GM19193 (cell line): ENCODE results near the gene MUC6.

Experiments used
- POLR2A ChIP-seq: IDR thresholded peaks from 4 replicates; pipeline ENCODE4 v1.6.1; 2011; ENCODE audit not compliant: insufficient read depth, insufficient read length; ENCODE audit errors: extremely low read depth

MUC6 gene

DNA sequence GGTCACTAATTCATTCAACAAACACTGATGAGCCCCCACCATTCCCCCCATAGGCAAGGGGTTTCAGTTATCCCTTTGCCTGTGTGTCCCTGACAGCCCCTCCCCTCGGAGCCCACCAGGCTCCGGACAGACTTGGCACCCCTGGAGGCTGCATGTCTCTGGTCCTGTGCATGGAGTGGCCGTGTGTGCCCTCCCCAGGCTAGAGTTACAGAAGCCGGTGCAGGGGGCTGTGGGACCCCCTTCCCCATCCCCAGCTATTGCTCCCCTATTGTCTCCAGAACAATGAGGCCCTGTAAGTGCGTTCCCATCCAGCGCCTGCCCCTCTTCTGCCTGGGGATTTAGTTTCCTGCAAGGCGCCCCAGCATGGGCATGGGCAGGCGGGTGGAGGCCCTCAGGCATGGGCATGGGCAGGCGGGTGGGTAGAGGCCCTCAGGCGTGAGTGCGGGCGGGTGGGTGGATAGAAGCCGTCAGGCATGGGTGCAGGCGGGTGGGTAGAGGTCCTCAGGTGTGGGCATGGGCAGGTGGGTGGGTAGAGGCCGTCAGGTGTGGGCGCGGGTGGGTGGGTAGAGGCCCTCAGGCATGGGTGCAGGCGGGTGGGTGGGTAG is 39.6 kb upstream of the MUC6 start:
- TF ChIP-seq POLR2A: no peak

DNA sequence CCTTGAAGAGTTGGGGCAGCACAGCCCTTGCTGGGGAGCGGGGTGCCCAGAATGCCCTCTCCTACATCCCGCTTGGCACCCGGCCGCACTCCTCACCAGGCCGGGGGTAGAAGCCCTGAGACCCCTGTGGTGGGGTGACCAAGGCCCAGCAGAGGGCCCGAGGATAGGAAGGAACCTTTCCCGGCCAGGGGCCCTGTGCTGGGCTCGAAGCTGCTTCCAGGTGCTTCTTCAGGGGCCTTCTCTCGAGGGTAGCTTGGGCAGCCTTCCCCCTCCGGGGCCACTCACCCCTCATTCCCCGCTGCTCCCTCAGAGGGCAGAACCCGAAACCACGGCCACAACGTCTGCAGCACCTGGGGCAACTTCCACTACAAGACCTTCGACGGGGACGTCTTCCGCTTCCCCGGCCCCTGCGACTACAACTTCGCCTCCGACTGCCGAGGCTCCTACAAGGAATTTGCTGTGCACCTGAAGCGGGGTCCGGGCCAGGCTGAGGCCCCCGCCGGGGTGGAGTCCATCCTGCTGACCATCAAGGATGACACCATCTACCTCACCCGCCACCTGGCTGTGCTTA is 38.9 kb upstream of the MUC6 start:
- no peak for TF ChIP-seq POLR2A

GRCh38 chr11:1074244-1075221 is 38.0 kb upstream of the MUC6 start, which contains the start of gene MUC2:
MUC2 (plus strand) TSS chr11:1074874.
- no peak for TF ChIP-seq POLR2A

DNA sequence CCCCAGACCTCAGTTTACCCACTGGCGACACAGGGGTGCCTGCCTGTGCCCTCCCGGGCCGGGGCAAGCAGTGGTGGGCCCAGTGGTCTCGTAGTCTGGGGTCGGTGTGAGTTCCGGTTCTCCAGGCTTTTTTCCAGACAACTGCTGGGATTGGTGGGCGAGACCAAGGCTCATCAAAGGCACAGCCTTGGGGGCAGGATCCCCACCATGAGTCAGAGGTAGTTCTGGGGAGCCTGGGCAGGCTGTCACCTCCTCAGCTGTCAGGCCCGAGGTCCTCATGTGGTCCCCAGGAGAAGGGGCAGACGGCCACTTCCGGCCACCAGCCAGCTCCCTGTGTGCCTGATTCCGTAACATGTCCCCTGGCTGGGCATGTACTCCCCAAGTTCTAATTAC is 37.3 kb upstream of the MUC6 start:
- TF ChIP-seq POLR2A: no peak

DNA sequence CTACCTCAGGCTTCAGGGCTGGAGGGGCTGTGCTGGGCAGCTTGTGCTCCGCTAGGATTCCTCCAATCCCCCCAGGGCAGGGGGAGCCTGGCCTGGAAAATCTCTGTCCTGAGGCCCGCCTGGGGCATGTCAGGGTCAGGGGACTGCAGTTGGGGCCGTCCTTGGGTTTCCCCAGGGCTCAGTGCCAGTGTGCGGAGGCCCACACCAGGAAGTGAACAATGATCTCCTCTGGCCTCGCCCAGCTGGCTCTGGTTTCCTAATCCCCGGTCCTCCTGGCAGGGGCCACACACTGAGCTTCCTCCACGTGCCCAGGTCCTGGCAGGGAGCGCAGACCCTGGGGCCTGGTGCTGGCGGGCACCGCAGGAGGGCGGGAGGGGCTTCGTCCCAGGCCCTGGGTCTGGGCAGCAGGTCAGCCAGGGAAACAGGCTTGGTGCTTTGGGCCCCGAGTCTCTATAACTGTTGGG is 36.8 kb upstream of the MUC6 start:
- TF ChIP-seq POLR2A: no peak

- no peak for TF ChIP-seq POLR2A
Observed at GRCh38 chr11:1072821-1073231, 36.3 kb upstream of the MUC6 start.

DNA sequence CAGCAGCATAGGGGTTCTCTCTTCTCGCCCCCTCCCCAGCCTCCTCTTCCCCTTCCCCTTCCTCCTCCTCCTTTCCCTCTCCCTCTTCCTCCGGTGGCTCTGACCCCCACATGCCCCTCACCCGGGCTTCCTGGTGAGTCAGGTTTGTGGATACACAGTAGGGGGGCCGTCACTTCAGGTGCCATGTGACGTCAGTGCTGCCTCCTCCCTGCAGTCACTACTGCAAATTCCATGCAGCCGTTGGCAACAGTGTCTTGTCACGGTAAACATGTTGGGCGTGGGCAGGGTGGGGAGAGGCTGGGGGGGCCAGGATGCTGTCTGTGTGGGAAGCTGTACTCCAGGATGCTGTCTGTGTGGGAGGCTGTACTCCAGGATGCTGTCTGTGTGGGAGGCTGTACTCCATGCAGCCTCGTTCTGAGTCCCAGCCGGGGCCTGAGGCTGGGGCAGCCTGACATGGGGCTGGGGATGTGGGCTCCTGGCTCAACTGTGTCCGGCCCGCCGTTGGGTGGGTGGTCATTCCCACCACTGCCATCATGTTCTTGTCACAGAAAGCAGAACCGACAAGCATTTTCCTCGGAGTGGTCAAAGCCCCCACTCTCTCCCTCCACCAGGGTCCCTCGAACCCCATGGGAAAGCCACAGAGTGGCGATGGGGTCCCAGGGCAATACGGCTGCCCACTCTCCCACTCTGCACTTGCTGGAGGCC is 35.8 kb upstream of the MUC6 start:
- TF ChIP-seq POLR2A: no peak

GRCh38 chr11:1071571-1072115 is 35.1 kb upstream of the MUC6 start:
- no peak for TF ChIP-seq POLR2A

- no peak for TF ChIP-seq POLR2A
Observed at GRCh38 chr11:1070594-1071462, 34.3 kb upstream of the MUC6 start.

GRCh38 chr11:1069740-1070139 is 33.2 kb upstream of the MUC6 start:
- TF ChIP-seq POLR2A: no peak

- no peak for TF ChIP-seq POLR2A
Observed at GRCh38 chr11:1067812-1068496, 31.4 kb upstream of the MUC6 start.

- no peak for TF ChIP-seq POLR2A
Observed at GRCh38 chr11:1064167-1064566, 27.6 kb upstream of the MUC6 start.

GRCh38 chr11:1062075-1062820 is 25.7 kb upstream of the MUC6 start:
- TF ChIP-seq POLR2A: no peak
